DOHH2 (cell line): Measurements from ENCODE around the gene NCBP3.

Source experiments
- EZH2phosphoT487 ChIP-seq: fragments of 200-600 bp; sonication (generic); IDR thresholded peaks from 2 replicates; pipeline ENCODE4 v1.6.1; 2017; ENCODE audit warnings: borderline replicate concordance, mild to moderate bottlenecking, antibody characterized with exemption, low read length, moderate library complexity, mixed read lengths
- TF ChIP-seq, protein P1 (sequence below): fragments of 200-600 bp; sonication (generic); IDR thresholded peaks from one replicate; pipeline ENCODE4 v1.5.1; 2014; ENCODE audit warnings: antibody characterized with exemption, mild to moderate bottlenecking, low read depth, low read length; ENCODE audit not compliant: poor library complexity, severe bottlenecking

DNA sequence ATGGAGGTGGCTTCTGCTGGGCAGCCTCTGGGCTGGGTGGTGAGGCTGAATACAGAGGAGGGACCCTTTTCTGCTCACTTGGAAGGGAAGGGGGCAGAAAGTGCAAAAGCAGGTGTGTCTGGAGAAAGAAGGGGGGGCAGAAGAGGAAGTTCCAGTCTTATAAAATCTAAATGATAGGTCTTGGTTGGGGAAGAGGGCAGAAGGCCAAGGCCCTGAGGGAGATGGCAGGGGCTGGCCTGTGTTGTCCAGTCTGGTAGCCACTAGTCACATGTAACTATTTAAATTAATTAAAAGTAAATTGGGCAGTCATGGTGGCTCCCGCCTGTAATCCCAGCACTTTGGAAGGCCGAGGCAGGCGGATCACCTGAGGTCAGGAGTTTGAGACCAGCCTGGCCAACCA is 49.3 kb upstream of the NCBP3 start:
- TF ChIP-seq, protein P1, sequence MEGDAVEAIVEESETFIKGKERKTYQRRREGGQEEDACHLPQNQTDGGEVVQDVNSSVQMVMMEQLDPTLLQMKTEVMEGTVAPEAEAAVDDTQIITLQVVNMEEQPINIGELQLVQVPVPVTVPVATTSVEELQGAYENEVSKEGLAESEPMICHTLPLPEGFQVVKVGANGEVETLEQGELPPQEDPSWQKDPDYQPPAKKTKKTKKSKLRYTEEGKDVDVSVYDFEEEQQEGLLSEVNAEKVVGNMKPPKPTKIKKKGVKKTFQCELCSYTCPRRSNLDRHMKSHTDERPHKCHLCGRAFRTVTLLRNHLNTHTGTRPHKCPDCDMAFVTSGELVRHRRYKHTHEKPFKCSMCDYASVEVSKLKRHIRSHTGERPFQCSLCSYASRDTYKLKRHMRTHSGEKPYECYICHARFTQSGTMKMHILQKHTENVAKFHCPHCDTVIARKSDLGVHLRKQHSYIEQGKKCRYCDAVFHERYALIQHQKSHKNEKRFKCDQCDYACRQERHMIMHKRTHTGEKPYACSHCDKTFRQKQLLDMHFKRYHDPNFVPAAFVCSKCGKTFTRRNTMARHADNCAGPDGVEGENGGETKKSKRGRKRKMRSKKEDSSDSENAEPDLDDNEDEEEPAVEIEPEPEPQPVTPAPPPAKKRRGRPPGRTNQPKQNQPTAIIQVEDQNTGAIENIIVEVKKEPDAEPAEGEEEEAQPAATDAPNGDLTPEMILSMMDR: no peak
- TF ChIP-seq EZH2phosphoT487: no peak
